SK-N-SH (cell line): Measurements from ENCODE around the gene UPK1A. TPM values are rescaled to one million over a fixed set of nuclear protein-coding genes. Genes with fewer than 3 reads are reported as not detected.

Source experiments
- CTCF ChIA-PET: fragments of 300-600, 350-600 bp; formaldehyde crosslinking; extraction: SDS; loops from one replicate; lab custom pipeline; 2021; lab: Yijun Ruan, JAX
- POLR2A ChIA-PET: fragments of 350-600 bp; sonication (Branson Sonifier 250); formaldehyde crosslinking; extraction: SDS; loops from one replicate; lab custom pipeline; 2020; ENCODE audit warnings: antibody characterized with exemption, inconsistent platforms; lab: Yijun Ruan, JAX
- DNase-seq: peaks from one replicate; pipeline ENCODE4 v3.0.0; 2012
- H2AFZ ChIP-seq: fragments of 200-600 bp; sonication (generic); 2 replicates; pipeline ENCODE4 v1.8.1; 2016; ENCODE audit warnings: antibody characterized with exemption, mild to moderate bottlenecking, low read depth
- H3F3A ChIP-seq: fragments of 200-600 bp; sonication (generic); replicated peaks from 2 replicates; pipeline ENCODE3; 2016; ENCODE audit warnings: antibody characterized with exemption, mild to moderate bottlenecking; ENCODE audit not compliant: insufficient read depth
- H3K27ac ChIP-seq, 2 experiments: fragments of 200-500 bp in 1 of 2; fragments of 200-600 bp in 1 of 2; sonication (Bioruptor generic) in 1 of 2; sonication (generic), shearing (Covaris generic) in 1 of 2; 2 replicates each; pipeline versions ENCODE4 v1.5.1 to v1.6.1; 2014 to 2016; ENCODE audit warnings: low read depth in 2 of 2, inconsistent platforms in 1 of 2, low read length in 1 of 2, mild to moderate bottlenecking in 1 of 2, mixed read lengths in 1 of 2
- H3K27me3 ChIP-seq: fragments of 200-600 bp; sonication (generic), shearing (Covaris generic); 2 replicates; pipeline ENCODE4 v1.6.1; 2016; ENCODE audit warnings: mixed run types; ENCODE audit not compliant: insufficient read depth
- H3K36me3 ChIP-seq, 2 experiments: fragments of 200-500 bp in 1 of 2; fragments of 200-600 bp in 1 of 2; sonication (Bioruptor generic) in 1 of 2; sonication (generic) in 1 of 2; replicated peaks in 1 of 2; 2 replicates each; pipeline versions ENCODE3 to v1.5.1; 2014 to 2016; ENCODE audit warnings: low read length in 1 of 2, mild to moderate bottlenecking in 1 of 2; ENCODE audit not compliant: insufficient read depth in 2 of 2, control insufficient read depth in 1 of 2
- H3K4me1 ChIP-seq, 2 experiments: fragments of 200-500 bp in 1 of 2; fragments of 200-600 bp in 1 of 2; sonication (Bioruptor generic) in 1 of 2; sonication (generic), shearing (Covaris generic) in 1 of 2; 2 replicates each; pipeline versions ENCODE4 v1.5.1 to v1.6.1; 2014 to 2016; ENCODE audit warnings: low read depth in 1 of 2, low read length in 1 of 2, mixed run types in 1 of 2; ENCODE audit not compliant: insufficient read depth in 2 of 2, control insufficient read depth in 1 of 2
- H3K4me2 ChIP-seq: fragments of 200-600 bp; sonication (generic), shearing (Covaris generic); 2 replicates; pipeline ENCODE4 v1.6.1; 2017; ENCODE audit warnings: mixed run types
- H3K4me3 ChIP-seq, 2 experiments: fragments of 200-500 bp in 1 of 2; fragments of 200-600 bp in 1 of 2; sonication (Bioruptor generic) in 1 of 2; sonication (generic), shearing (Covaris generic) in 1 of 2; 2 replicates each; pipeline versions ENCODE4 v1.5.1 to v1.8.1; 2014 to 2016; ENCODE audit warnings: low read depth in 2 of 2, inconsistent platforms in 1 of 2, low read length in 1 of 2, mild to moderate bottlenecking in 1 of 2, mixed read lengths in 1 of 2, moderate library complexity in 1 of 2
- H3K79me2 ChIP-seq: fragments of 200-600 bp; sonication (generic); 2 replicates; pipeline ENCODE4 v1.8.1; 2017; ENCODE audit warnings: mild to moderate bottlenecking; ENCODE audit not compliant: insufficient read depth
- H3K9ac ChIP-seq: fragments of 200-600 bp; sonication (generic); 2 replicates; pipeline ENCODE4 v1.6.1; 2017; ENCODE audit warnings: mixed run types
- H3K9me2 ChIP-seq: fragments of 200-600 bp; sonication (generic); 2 replicates; pipeline ENCODE4 v1.6.1; 2017; ENCODE audit warnings: mixed run types
- H3K9me3 ChIP-seq: fragments of 200-600 bp; sonication (generic); 2 replicates; pipeline ENCODE4 v1.6.1; 2017; ENCODE audit warnings: mixed run types, mild to moderate bottlenecking, moderate library complexity
- H4K20me1 ChIP-seq: fragments of 200-600 bp; sonication (generic); 2 replicates; pipeline ENCODE4 v1.6.1; 2017; ENCODE audit warnings: mild to moderate bottlenecking, mixed run types; ENCODE audit not compliant: insufficient read depth
- CHD2 ChIP-seq: fragments of 150-350 bp; IDR thresholded peaks from 2 replicates; pipeline ENCODE4 v1.6.1; 2018; ENCODE audit warnings: low read length; ENCODE audit not compliant: partially characterized antibody
- CTCF ChIP-seq: fragments of 200-600 bp; sonication (generic); IDR thresholded peaks from 2 replicates; pipeline ENCODE4 v1.6.1; 2017; ENCODE audit warnings: antibody characterized with exemption, mild to moderate bottlenecking, moderate library complexity
- ELF1 ChIP-seq: IDR thresholded peaks from 2 replicates; pipeline ENCODE4 v1.4.0; 2012
- FOSL2 ChIP-seq: IDR thresholded peaks from 2 replicates; pipeline ENCODE4 v1.4.0; 2012; ENCODE audit warnings: low read depth, mild to moderate bottlenecking, moderate library complexity, borderline replicate concordance
- FOXM1 ChIP-seq: IDR thresholded peaks from 2 replicates; pipeline ENCODE4 v1.4.0; 2012; ENCODE audit warnings: low read depth, mild to moderate bottlenecking
- GATA2 ChIP-seq: sonication (generic); formaldehyde crosslinking; IDR thresholded peaks from 2 replicates; pipeline ENCODE4 v1.5.0; 2020; ENCODE audit warnings: mild to moderate bottlenecking, missing genetic modification reagents
- IRF3 ChIP-seq: fragments of 150-350 bp; IDR thresholded peaks from 2 replicates; pipeline ENCODE4 v1.6.1; 2016; ENCODE audit warnings: mild to moderate bottlenecking, low read depth, low read length
- MEF2A ChIP-seq: IDR thresholded peaks from 2 replicates; pipeline ENCODE4 v1.4.0; 2012; ENCODE audit warnings: low read depth, borderline replicate concordance
- MXI1 ChIP-seq: IDR thresholded peaks from 2 replicates; pipeline ENCODE4 v1.6.1; 2012; ENCODE audit warnings: mild to moderate bottlenecking, low read depth, low read length, improper control_type of control experiment
- NFIC ChIP-seq: IDR thresholded peaks from 2 replicates; pipeline ENCODE4 v1.4.0; 2012; ENCODE audit warnings: borderline replicate concordance
- NRF1 ChIP-seq: IDR thresholded peaks from 2 replicates; pipeline ENCODE4 v1.6.1; 2012; ENCODE audit warnings: low read depth, mild to moderate bottlenecking, low read length
- RAD21 ChIP-seq: IDR thresholded peaks from 2 replicates; pipeline ENCODE4 v1.6.1; 2012; ENCODE audit warnings: mild to moderate bottlenecking, low read length
- RCOR1 ChIP-seq: fragments of 150-350 bp; IDR thresholded peaks from 2 replicates; pipeline ENCODE4 v1.6.1; 2017; ENCODE audit warnings: antibody characterized with exemption, low read length
- RXRA ChIP-seq: IDR thresholded peaks from 2 replicates; pipeline ENCODE4 v1.4.0; 2012; ENCODE audit warnings: low read depth, mild to moderate bottlenecking, borderline replicate concordance
- SIN3A ChIP-seq: IDR thresholded peaks from 2 replicates; pipeline ENCODE4 v1.6.1; 2012; ENCODE audit warnings: low read depth, mild to moderate bottlenecking, low read length, moderate library complexity, borderline replicate concordance
- SMC3 ChIP-seq: IDR thresholded peaks from 2 replicates; pipeline ENCODE4 v1.6.1; 2012; ENCODE audit warnings: low read depth, low read length, improper control_type of control experiment
- TAF1 ChIP-seq: IDR thresholded peaks from 2 replicates; pipeline ENCODE4 v1.6.1; 2012; ENCODE audit warnings: low read depth, mild to moderate bottlenecking, low read length, moderate library complexity, borderline replicate concordance
- TCF12 ChIP-seq: IDR thresholded peaks from 2 replicates; pipeline ENCODE4 v1.4.0; 2012
- WGBS: methylation state at CpG from one replicate; pipeline ENCODE4 v1.1.6; 2017; ENCODE audit warnings: low lambda C conversion rate; 5-methylcytosine and 5-hydroxymethylcytosine counted together
- polyA plus RNA-seq, 3 experiments: library from polyadenylated mRNA; depleted of rRNA; stranded (reverse); fragments of >200 nt; gene quantifications; 2 replicates each; pipeline ENCODE4 v1.2.3, GENCODE V29; 2012
- TF ChIP-seq, protein P1 (sequence below): IDR thresholded peaks from 2 replicates; pipeline ENCODE4 v1.4.0; 2012; ENCODE audit warnings: low read depth, borderline replicate concordance
- TF ChIP-seq, protein P2 (sequence below): IDR thresholded peaks from 2 replicates; pipeline ENCODE4; 2012

Gene UPK1A
- polyA plus RNA-seq, 1 of the 3 experiments (the other 2 are of a cell fraction): 0.16 TPM

DNA sequence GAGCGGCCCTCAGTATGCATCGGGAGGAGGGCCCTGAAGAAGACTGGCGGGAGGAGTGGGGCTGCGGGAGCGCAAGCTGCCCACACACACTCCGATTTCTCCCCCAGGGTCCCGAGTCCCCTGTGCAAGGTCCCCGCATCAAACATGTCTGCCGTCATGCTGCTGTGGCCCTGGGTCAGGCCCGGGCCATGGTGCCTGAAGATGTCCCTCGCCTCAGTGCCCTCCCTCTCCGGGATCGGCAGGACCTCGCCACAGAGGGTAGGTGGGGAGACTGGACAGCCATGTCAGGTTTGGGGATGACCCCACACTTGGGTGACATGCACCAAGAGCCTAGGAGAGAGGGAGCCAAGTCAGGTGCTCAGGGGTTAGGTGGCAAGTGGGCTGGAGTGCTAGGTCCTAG is 56.1 kb downstream of the UPK1A start:
- WGBS: 87% methylated on average over 10 of the region's 14 CpGs
- TF ChIP-seq RAD21: no peak
- TF ChIP-seq RCOR1: no peak
- TF ChIP-seq FOXM1: no peak
- TF ChIP-seq SMC3: no peak
- TF ChIP-seq TCF12: no peak
- no peak for TF ChIP-seq GATA2 (CRISPR knock-in tag)
- TF ChIP-seq, protein P1, sequence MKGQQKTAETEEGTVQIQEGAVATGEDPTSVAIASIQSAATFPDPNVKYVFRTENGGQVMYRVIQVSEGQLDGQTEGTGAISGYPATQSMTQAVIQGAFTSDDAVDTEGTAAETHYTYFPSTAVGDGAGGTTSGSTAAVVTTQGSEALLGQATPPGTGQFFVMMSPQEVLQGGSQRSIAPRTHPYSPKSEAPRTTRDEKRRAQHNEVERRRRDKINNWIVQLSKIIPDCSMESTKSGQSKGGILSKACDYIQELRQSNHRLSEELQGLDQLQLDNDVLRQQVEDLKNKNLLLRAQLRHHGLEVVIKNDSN: no peak
- no peak for TF ChIP-seq MEF2A
- TF ChIP-seq MXI1: no peak
- TF ChIP-seq SIN3A: no peak
- TF ChIP-seq, protein P2, sequence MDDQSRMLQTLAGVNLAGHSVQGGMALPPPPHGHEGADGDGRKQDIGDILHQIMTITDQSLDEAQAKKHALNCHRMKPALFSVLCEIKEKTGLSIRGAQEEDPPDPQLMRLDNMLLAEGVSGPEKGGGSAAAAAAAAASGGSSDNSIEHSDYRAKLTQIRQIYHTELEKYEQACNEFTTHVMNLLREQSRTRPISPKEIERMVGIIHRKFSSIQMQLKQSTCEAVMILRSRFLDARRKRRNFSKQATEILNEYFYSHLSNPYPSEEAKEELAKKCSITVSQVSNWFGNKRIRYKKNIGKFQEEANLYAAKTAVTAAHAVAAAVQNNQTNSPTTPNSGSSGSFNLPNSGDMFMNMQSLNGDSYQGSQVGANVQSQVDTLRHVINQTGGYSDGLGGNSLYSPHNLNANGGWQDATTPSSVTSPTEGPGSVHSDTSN: no peak
- TF ChIP-seq NRF1: no peak
- no peak for TF ChIP-seq TAF1
- TF ChIP-seq RXRA: no peak
- no peak overlapping the region for H3K4me3 ChIP-seq
- peaks cover 0 to 11% of the 10 kb centered on the region in 2 experiments; a peak in 2 of 4 replicates for H3K4me1 ChIP-seq
- H3K9ac ChIP-seq: no peak overlapping the region
- H3F3A ChIP-seq: no peaks in the 10 kb centered on the region
- DNase-seq: no peak
- H3K4me2 ChIP-seq: no peak overlapping the region
- H3K9me2 ChIP-seq: no peaks in the 10 kb centered on the region
- peaks cover 20 to 66% of the 10 kb centered on the region in 2 experiments for H3K36me3 ChIP-seq
- H3K79me2 ChIP-seq: peaks cover 28% of the 10 kb centered on the region
- no peak overlapping the region for H3K27ac ChIP-seq
- no peaks in the 10 kb centered on the region for H3K27me3 ChIP-seq
- peaks cover 28% of the 10 kb centered on the region for H4K20me1 ChIP-seq
- H3K9me3 ChIP-seq: no peaks in the 10 kb centered on the region
- CTCF ChIA-PET: interaction anchor here (2.4 kb wide), 1 partner anchor 18 kb away, joined by 7 read pairs; no protein-coding TSS in a partner anchor
- H2AFZ ChIP-seq: no peak overlapping the region
- POLR2A ChIA-PET: no interaction called here

GRCh38 chr19:35722897-35723296 is 56.6 kb downstream of the UPK1A start:
- Histone ChIP-seq H3K79me2 (peaks cover 28% of the 10 kb centered on the region), H3K36me3 (peaks cover 20 to 70% of the 10 kb centered on the region in 2 experiments), H2AFZ (no peak overlapping the region), H3K4me1 (peaks cover 0 to 11% of the 10 kb centered on the region in 2 experiments; a peak in 2 of 4 replicates), H3K27ac (no peak overlapping the region), H4K20me1 (peaks cover 28% of the 10 kb centered on the region), H3K4me3 (no peak overlapping the region), H3K9me2 (no peaks in the 10 kb centered on the region), H3K27me3 (no peaks in the 10 kb centered on the region), H3K4me2 (no peak overlapping the region), H3K9me3 (no peaks in the 10 kb centered on the region), H3F3A (no peaks in the 10 kb centered on the region), H3K9ac (no peak overlapping the region)
- 88% methylated on average over 9 of the region's 16 CpGs for WGBS
- DNase-seq: no peak
- POLR2A ChIA-PET: interaction anchor here (0.7 to 1.4 kb wide), 2 partner anchors 17 to 78 kb away, joined by 3 to 5 read pairs; no protein-coding TSS in a partner anchor
- CTCF ChIA-PET: no interaction called here
- no peak for TF ChIP-seq IRF3
- no peak for TF ChIP-seq FOSL2
- TF ChIP-seq CHD2: no peak
- TF ChIP-seq RAD21: no peak
- TF ChIP-seq RCOR1: no peak
- TF ChIP-seq CTCF: no peak
- no peak for TF ChIP-seq FOXM1
- TF ChIP-seq, protein P2: no peak
- no peak for TF ChIP-seq NFIC
- TF ChIP-seq ELF1: no peak
- TF ChIP-seq TCF12: no peak
